Measurements from ENCODE around the gene PAQR5. TPM values are rescaled to one million over a fixed set of nuclear protein-coding genes. Genes with fewer than 3 reads are reported as not detected.

Gene PAQR5
- total RNA-seq, 1 experiment from 2014 or later, result 34.0 TPM

DNA sequence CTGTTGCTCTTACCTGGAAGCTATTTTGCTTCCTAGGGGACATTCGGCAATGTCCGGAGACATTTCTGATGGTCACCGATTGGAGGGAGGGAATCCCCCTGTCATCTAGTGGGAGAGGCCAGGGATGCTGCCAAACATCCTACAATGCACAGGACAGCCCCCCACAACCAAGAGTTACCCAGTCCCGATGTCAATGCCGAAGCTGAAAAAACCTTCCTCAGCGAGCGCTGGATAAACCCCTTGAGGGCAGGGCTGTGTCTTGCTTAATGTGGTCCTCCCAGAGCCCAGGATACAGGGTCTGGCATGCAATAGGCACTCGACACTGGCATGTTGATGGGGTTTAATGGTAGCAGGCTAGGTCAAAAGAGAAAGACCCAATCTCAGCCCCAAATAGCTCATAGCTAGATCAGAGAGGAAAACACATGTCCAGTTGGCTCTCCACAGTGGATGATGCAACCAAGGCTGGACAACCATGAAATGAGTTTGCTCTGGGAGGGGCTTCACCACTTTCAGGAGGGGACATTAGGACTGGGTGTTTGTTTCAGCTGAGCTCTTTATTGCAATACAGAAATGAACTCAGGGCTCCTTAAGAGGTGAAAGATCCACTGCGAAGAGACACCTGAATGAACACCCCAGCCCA, 16.5 kb upstream of the PAQR5 start:
- no peak overlapping the region for H3K4me3 ChIP-seq (replicated peaks in 1 of 2; ENCODE audit: low read depth in 1 of 2, low read length in 2 of 2)
- H3K9me3 ChIP-seq (ENCODE audit: control insufficient read depth in 1 of 2, insufficient read depth in 1 of 2, low read depth in 1 of 2, low read length in 2 of 2), result no peaks in the 10 kb centered on the region
- no peaks in the 10 kb centered on the region for H3K79me2 ChIP-seq (ENCODE audit: insufficient read depth, low read length)
- ChIA-PET POLR2A (no interaction called here), CTCF (no interaction called here), RAD21 (ENCODE audit: low non-redundant PET in 1 of 2, low total read pairs in 2 of 2, uncharacterized antibody in 2 of 2, unreplicated experiment in 2 of 2) (no interaction called here)
- no peak for ATAC-seq
- no peak overlapping the region for H2AFZ ChIP-seq (ENCODE audit: low read depth, low read length, poor library complexity, severe bottlenecking)
- H4K20me1 ChIP-seq (ENCODE audit: insufficient read depth), result no peaks in the 10 kb centered on the region
- H3K4me1 ChIP-seq (ENCODE audit: control insufficient read depth in 1 of 2, insufficient read depth in 2 of 2, low read length in 2 of 2), result no peaks in the 10 kb centered on the region
- DNase-seq (ENCODE audit: low read depth, low spot score), result no peak
- no peak overlapping the region for H3K27ac ChIP-seq (ENCODE audit: low read depth, low read length)
- intact Hi-C loops (cut with micrococcal nuclease), result no loop called here
- TF ChIP-seq YY1 (IDR thresholded peaks at IDR 0.05; ENCODE audit: extremely low read depth, insufficient replicate concordance, low read depth, low read length) (no peak), ZFX (IDR thresholded peaks at IDR 0.05) (no peak), CEBPB (IDR thresholded peaks at IDR 0.05; ENCODE audit: low read depth) (no peak), EGR1 (IDR thresholded peaks at IDR 0.05; ENCODE audit: low read depth) (no peak), EZH2phosphoT487 (IDR thresholded peaks at IDR 0.05; ENCODE audit: borderline replicate concordance) (no peak), ZNF274 (IDR thresholded peaks at IDR 0.05; ENCODE audit: low read depth, low read length) (no peak), FOSL1 (IDR thresholded peaks at IDR 0.05; ENCODE audit: low read depth) (no peak), POLR2A (IDR thresholded peaks at IDR 0.05; ENCODE audit: borderline replicate concordance, extremely low read depth, insufficient read depth, insufficient read length) (no peak), POLR2AphosphoS5 (IDR thresholded peaks at IDR 0.05; ENCODE audit: low read depth, low read length) (no peak), CBX3 (IDR thresholded peaks at IDR 0.05; ENCODE audit: low read depth) (no peak), EZH2 (IDR thresholded peaks at IDR 0.05) (no peak), TCF7L2 (IDR thresholded peaks at IDR 0.05; ENCODE audit: borderline replicate concordance, extremely low read depth, insufficient read depth, insufficient read length) (no peak)
- TF ChIP-seq, protein P1, sequence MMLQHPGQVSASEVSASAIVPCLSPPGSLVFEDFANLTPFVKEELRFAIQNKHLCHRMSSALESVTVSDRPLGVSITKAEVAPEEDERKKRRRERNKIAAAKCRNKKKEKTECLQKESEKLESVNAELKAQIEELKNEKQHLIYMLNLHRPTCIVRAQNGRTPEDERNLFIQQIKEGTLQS (IDR thresholded peaks at IDR 0.05), result no peak
- TF ChIP-seq, protein P2, sequence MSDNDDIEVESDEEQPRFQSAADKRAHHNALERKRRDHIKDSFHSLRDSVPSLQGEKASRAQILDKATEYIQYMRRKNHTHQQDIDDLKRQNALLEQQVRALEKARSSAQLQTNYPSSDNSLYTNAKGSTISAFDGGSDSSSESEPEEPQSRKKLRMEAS (IDR thresholded peaks at IDR 0.05), result no peak
- TF ChIP-seq, protein P3, sequence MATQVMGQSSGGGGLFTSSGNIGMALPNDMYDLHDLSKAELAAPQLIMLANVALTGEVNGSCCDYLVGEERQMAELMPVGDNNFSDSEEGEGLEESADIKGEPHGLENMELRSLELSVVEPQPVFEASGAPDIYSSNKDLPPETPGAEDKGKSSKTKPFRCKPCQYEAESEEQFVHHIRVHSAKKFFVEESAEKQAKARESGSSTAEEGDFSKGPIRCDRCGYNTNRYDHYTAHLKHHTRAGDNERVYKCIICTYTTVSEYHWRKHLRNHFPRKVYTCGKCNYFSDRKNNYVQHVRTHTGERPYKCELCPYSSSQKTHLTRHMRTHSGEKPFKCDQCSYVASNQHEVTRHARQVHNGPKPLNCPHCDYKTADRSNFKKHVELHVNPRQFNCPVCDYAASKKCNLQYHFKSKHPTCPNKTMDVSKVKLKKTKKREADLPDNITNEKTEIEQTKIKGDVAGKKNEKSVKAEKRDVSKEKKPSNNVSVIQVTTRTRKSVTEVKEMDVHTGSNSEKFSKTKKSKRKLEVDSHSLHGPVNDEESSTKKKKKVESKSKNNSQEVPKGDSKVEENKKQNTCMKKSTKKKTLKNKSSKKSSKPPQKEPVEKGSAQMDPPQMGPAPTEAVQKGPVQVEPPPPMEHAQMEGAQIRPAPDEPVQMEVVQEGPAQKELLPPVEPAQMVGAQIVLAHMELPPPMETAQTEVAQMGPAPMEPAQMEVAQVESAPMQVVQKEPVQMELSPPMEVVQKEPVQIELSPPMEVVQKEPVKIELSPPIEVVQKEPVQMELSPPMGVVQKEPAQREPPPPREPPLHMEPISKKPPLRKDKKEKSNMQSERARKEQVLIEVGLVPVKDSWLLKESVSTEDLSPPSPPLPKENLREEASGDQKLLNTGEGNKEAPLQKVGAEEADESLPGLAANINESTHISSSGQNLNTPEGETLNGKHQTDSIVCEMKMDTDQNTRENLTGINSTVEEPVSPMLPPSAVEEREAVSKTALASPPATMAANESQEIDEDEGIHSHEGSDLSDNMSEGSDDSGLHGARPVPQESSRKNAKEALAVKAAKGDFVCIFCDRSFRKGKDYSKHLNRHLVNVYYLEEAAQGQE (IDR thresholded peaks at IDR 0.05; ENCODE audit: low read depth), result no peak
- TF ChIP-seq, protein P4, sequence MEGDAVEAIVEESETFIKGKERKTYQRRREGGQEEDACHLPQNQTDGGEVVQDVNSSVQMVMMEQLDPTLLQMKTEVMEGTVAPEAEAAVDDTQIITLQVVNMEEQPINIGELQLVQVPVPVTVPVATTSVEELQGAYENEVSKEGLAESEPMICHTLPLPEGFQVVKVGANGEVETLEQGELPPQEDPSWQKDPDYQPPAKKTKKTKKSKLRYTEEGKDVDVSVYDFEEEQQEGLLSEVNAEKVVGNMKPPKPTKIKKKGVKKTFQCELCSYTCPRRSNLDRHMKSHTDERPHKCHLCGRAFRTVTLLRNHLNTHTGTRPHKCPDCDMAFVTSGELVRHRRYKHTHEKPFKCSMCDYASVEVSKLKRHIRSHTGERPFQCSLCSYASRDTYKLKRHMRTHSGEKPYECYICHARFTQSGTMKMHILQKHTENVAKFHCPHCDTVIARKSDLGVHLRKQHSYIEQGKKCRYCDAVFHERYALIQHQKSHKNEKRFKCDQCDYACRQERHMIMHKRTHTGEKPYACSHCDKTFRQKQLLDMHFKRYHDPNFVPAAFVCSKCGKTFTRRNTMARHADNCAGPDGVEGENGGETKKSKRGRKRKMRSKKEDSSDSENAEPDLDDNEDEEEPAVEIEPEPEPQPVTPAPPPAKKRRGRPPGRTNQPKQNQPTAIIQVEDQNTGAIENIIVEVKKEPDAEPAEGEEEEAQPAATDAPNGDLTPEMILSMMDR (IDR thresholded peaks at IDR 0.05 in 2 of 3, conservative IDR thresholded peaks at IDR 0.05 in 1 of 3; ENCODE audit: borderline replicate concordance in 1 of 3, insufficient read depth in 1 of 3, low read depth in 2 of 3, low read length in 2 of 3), result no peak
- H3K27me3 ChIP-seq (ENCODE audit: insufficient read depth, low read length), result no peaks in the 10 kb centered on the region
- no peak overlapping the region for H3K4me2 ChIP-seq (ENCODE audit: low read length)
- no peaks in the 10 kb centered on the region for H3K36me3 ChIP-seq (ENCODE audit: control insufficient read depth in 1 of 2, insufficient read depth in 2 of 2, low read length in 2 of 2)
- H3K9ac ChIP-seq (ENCODE audit: low read length), result no peak overlapping the region
- no TSS peak for BruUV-seq (replicated peaks)
- H3K9me2 ChIP-seq (ENCODE audit: insufficient read depth), result no peaks in the 10 kb centered on the region

All from HCT116 (cell line).